HepG2 (cell line): ENCODE data around the gene DNAJC4. TPM values are rescaled to one million over a fixed set of nuclear protein-coding genes. Genes with fewer than 3 reads are reported as not detected.

ENCODE experiments used
- BORCS8-MEF2B ChIP-seq: sonication (generic); formaldehyde crosslinking; IDR thresholded peaks from 2 replicates; pipeline ENCODE4 v1.8.0; 2022; ENCODE audit warnings: mild to moderate bottlenecking, missing genetic modification reagents
- CC2D1A ChIP-seq: sonication (generic); formaldehyde crosslinking; IDR thresholded peaks from 2 replicates; pipeline ENCODE4 v1.8.1; 2023; ENCODE audit warnings: mild to moderate bottlenecking, missing genetic modification reagents
- GATA4 ChIP-seq: sonication (generic); IDR thresholded peaks from 2 replicates; pipeline ENCODE4 v1.6.1; 2016; ENCODE audit warnings: antibody characterized with exemption, low read depth, borderline replicate concordance
- HDAC1 ChIP-seq: sonication (generic); formaldehyde crosslinking; IDR thresholded peaks from 2 replicates; pipeline ENCODE4 v1.5.1; 2020; ENCODE audit warnings: mild to moderate bottlenecking, missing genetic modification reagents
- MTF1 ChIP-seq: sonication (generic); formaldehyde crosslinking; IDR thresholded peaks from 2 replicates; pipeline ENCODE4 v1.5.0; 2020; ENCODE audit warnings: missing genetic modification reagents
- PRDM10 ChIP-seq: sonication (generic); formaldehyde crosslinking; IDR thresholded peaks from 2 replicates; pipeline ENCODE4 v1.4.0; 2020; ENCODE audit warnings: low read depth, missing genetic modification reagents
- PRDM4 ChIP-seq: sonication (generic); formaldehyde crosslinking; IDR thresholded peaks from 2 replicates; pipeline ENCODE4 v1.9.0; 2021; ENCODE audit warnings: missing genetic modification reagents, borderline replicate concordance
- SALL1 ChIP-seq: sonication (generic); formaldehyde crosslinking; IDR thresholded peaks from 2 replicates; pipeline ENCODE4 v1.8.0; 2022; ENCODE audit warnings: mild to moderate bottlenecking, missing genetic modification reagents
- SMAD9 ChIP-seq: sonication (generic); formaldehyde crosslinking; IDR thresholded peaks from 2 replicates; pipeline ENCODE4 v1.5.1; 2020; ENCODE audit warnings: mild to moderate bottlenecking, missing genetic modification reagents
- ZBTB21 ChIP-seq: sonication (generic); formaldehyde crosslinking; IDR thresholded peaks from 2 replicates; pipeline ENCODE4 v1.4.0; 2020; ENCODE audit warnings: missing genetic modification reagents
- ZHX1 ChIP-seq: sonication (generic); formaldehyde crosslinking; IDR thresholded peaks from 2 replicates; pipeline ENCODE4 v1.8.1; 2022; ENCODE audit warnings: low read depth, mild to moderate bottlenecking, missing genetic modification reagents
- ZMYM2 ChIP-seq: sonication (generic); formaldehyde crosslinking; IDR thresholded peaks from 2 replicates; pipeline ENCODE4 v1.8.0; 2022; ENCODE audit warnings: mild to moderate bottlenecking, missing genetic modification reagents
- polyA plus RNA-seq, 8 experiments: library from polyadenylated mRNA; depleted of rRNA in 3 of 8; stranded (reverse) in 7 of 8; unstranded in 1 of 8; fragments of >200 nt; fragmentation: Illumina TruSeq in 4 of 8; extraction: Trizol in 4 of 8; gene quantifications; 2 replicates each; pipeline versions ENCODE4 v1.2.1 to v1.2.3, GENCODE V29; 2011 to 2016; ENCODE audit warnings: low read depth in 4 of 8, missing spikeins in 1 of 8, mixed read lengths in 1 of 8; ENCODE audit not compliant: insufficient read depth in 1 of 8
- total RNA-seq, 5 experiments: library from RNA; depleted of rRNA; stranded (reverse); fragments of >200 nt; fragmentation: Illumina TruSeq; extraction: Trizol; gene quantifications; 2 replicates each; pipeline ENCODE4 v1.2.3, GENCODE V29; 2016; ENCODE audit warnings: low read depth in 1 of 5
- TF ChIP-seq, protein P1 (sequence below): sonication (generic); formaldehyde crosslinking; IDR thresholded peaks from 2 replicates; pipeline ENCODE4 v1.5.0; 2020; ENCODE audit warnings: missing genetic modification reagents, mild to moderate bottlenecking, borderline replicate concordance
- TF ChIP-seq, protein P2 (sequence below): sonication (generic); formaldehyde crosslinking; IDR thresholded peaks from 2 replicates; pipeline ENCODE4 v1.4.0; 2020; ENCODE audit warnings: missing genetic modification reagents

Gene DNAJC4
- total and polyA plus RNA-seq, 2 of the 13 experiments (the other 11 are each of a cell fraction or from before 2014, with no cell fraction given) = 10.3 to 60.8 TPM

DNA sequence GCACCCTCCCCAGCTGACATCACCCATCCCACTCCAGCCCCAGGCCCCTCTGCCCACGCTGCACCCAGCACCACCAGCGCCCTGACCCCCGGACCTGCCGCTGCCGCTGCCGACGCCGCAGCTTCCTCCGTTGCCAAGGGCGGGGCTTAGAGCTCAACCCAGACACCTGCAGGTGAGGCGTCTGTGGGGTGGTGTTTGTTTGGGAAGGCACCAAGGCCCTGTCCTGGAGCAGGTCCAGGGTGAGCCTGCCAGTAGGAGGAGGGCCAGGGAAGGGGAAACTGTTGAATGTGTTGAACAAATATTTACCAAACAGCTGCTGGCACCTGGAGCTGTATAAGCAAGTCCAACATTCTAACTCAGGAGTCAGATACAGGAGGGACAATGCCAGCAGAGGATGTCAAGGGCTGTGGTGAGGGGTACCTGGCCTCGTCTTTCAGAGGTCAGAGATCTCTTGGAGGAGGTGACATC is 7.2 kb downstream of the DNAJC4 start (continued):
- TF ChIP-seq BORCS8-MEF2B (CRISPR knock-in tag) = no peak
- 0 out of 2 replicates have a peak, but pooled peaks have one; percentile 49 for TF ChIP-seq SMAD9 (CRISPR knock-in tag)
- TF ChIP-seq ZHX1 (CRISPR knock-in tag) = no peak
- TF ChIP-seq ZBTB21 = no peak
- TF ChIP-seq, protein P1, sequence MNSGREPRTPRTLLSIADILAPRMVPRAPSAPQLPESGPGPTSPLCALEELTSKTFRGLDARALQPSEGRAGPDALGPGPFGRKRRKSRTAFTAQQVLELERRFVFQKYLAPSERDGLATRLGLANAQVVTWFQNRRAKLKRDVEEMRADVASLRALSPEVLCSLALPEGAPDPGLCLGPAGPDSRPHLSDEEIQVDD = no peak
- TF ChIP-seq PRDM10 (CRISPR knock-in tag) = peak; percentile 85
- TF ChIP-seq MTF1 (CRISPR knock-in tag) = no peak
- no peak for TF ChIP-seq CC2D1A
- TF ChIP-seq HDAC1 (CRISPR knock-in tag) = peak; percentile 84
- 0 out of 2 replicates have a peak, but pooled peaks have one; percentile 31 for TF ChIP-seq ZMYM2 (CRISPR knock-in tag)
- TF ChIP-seq SALL1 (CRISPR knock-in tag) = peak; percentile 83
- no peak for TF ChIP-seq PRDM4 (CRISPR knock-in tag)
- TF ChIP-seq, protein P2, sequence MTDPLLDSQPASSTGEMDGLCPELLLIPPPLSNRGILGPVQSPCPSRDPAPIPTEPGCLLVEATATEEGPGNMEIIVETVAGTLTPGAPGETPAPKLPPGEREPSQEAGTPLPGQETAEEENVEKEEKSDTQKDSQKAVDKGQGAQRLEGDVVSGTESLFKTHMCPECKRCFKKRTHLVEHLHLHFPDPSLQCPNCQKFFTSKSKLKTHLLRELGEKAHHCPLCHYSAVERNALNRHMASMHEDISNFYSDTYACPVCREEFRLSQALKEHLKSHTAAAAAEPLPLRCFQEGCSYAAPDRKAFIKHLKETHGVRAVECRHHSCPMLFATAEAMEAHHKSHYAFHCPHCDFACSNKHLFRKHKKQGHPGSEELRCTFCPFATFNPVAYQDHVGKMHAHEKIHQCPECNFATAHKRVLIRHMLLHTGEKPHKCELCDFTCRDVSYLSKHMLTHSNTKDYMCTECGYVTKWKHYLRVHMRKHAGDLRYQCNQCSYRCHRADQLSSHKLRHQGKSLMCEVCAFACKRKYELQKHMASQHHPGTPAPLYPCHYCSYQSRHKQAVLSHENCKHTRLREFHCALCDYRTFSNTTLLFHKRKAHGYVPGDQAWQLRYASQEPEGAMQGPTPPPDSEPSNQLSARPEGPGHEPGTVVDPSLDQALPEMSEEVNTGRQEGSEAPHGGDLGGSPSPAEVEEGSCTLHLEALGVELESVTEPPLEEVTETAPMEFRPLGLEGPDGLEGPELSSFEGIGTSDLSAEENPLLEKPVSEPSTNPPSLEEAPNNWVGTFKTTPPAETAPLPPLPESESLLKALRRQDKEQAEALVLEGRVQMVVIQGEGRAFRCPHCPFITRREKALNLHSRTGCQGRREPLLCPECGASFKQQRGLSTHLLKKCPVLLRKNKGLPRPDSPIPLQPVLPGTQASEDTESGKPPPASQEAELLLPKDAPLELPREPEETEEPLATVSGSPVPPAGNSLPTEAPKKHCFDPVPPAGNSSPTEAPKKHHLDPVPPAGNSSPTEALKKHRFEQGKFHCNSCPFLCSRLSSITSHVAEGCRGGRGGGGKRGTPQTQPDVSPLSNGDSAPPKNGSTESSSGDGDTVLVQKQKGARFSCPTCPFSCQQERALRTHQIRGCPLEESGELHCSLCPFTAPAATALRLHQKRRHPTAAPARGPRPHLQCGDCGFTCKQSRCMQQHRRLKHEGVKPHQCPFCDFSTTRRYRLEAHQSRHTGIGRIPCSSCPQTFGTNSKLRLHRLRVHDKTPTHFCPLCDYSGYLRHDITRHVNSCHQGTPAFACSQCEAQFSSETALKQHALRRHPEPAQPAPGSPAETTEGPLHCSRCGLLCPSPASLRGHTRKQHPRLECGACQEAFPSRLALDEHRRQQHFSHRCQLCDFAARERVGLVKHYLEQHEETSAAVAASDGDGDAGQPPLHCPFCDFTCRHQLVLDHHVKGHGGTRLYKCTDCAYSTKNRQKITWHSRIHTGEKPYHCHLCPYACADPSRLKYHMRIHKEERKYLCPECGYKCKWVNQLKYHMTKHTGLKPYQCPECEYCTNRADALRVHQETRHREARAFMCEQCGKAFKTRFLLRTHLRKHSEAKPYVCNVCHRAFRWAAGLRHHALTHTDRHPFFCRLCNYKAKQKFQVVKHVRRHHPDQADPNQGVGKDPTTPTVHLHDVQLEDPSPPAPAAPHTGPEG (CRISPR knock-in tag) = no peak
- no peak for TF ChIP-seq GATA4
